ENCODE measurements around the gene MYBBP1A. TPM values are rescaled to one million over a fixed set of nuclear protein-coding genes. Genes with fewer than 3 reads are reported as not detected.

The MYBBP1A gene
- total and polyA plus RNA-seq, 2 experiments from 2014 or later = 70.7 to 213 TPM

DNA sequence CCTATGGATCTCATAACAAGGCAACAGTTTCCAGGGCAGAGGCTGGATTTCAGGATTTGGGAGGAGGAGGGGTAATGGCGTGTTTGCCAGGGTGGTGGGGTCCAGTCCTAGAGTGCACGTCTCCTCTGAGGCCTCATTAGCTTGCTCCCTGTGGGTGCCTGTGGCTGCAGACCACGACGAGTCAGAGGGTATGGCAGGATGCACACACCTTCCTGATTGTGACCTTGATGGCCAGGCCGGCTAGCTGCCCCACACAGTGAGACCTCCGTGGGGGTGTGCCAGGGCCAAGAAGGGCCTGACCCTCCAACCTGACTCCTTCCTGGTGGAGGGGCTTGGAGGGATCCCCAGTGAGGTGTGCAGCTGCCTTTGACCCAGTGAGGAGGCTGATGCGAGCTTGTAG lies 25.1 kb upstream of the MYBBP1A start (continued):
- TF ChIP-seq, protein P1, sequence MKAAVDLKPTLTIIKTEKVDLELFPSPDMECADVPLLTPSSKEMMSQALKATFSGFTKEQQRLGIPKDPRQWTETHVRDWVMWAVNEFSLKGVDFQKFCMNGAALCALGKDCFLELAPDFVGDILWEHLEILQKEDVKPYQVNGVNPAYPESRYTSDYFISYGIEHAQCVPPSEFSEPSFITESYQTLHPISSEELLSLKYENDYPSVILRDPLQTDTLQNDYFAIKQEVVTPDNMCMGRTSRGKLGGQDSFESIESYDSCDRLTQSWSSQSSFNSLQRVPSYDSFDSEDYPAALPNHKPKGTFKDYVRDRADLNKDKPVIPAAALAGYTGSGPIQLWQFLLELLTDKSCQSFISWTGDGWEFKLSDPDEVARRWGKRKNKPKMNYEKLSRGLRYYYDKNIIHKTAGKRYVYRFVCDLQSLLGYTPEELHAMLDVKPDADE (IDR thresholded peaks at IDR 0.05) = no peak
- TF ChIP-seq ZNF331 (CRISPR knock-in tag; IDR thresholded peaks at IDR 0.05; ENCODE audit: low read depth) (no peak), ZNF114 (CRISPR knock-in tag; IDR thresholded peaks at IDR 0.05) (no peak), EZH2phosphoT487 (IDR thresholded peaks at IDR 0.05; ENCODE audit: unreplicated experiment) (no peak)

DNA sequence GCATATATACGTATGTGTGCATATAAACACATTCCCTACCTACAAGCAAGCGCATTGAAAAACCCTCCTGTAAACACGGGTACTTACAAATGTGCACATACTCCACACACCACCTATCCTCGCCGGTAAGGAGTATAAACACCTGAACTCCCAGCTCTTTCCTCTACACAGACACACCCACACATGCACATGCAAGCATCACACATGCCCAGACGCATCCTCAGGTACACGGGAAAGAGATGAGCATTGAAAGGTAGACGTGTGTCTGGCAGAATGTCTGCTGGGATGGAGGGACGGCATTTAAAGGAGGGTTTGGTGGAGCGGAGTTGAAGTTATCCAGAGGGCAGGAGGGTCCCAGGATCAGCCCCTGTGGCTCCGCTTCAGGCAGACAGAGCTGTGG lies 24.5 kb upstream of the MYBBP1A start:
- H3K27me3 Mint-ChIP-seq (ENCODE audit: insufficient read depth, low read depth, poor library complexity) = peaks cover 22% of the 10 kb centered on the region
- H4K20me1 ChIP-seq (replicated peaks; ENCODE audit: insufficient read depth) = no peaks in the 10 kb centered on the region
- H3K4me2 ChIP-seq = no peak overlapping the region
- no peaks in the 10 kb centered on the region for H3K36me3 ChIP-seq (ENCODE audit: insufficient read depth)
- H3K36me3 Mint-ChIP-seq (ENCODE audit: low read depth) = peaks cover 3% of the 10 kb centered on the region; the same call in 1 of the 3 replicates
- H2AFZ ChIP-seq = no peak overlapping the region
- H3K27me3 ChIP-seq (ENCODE audit: insufficient read depth) = peaks cover 21% of the 10 kb centered on the region
- H3K9me3 Mint-ChIP-seq = peaks cover 5% of the 10 kb centered on the region; the same call in 2 of the 3 replicates
- no peaks in the 10 kb centered on the region for H3K79me2 ChIP-seq (replicated peaks; ENCODE audit: insufficient read depth)
- H3K4me1 ChIP-seq (ENCODE audit: insufficient read depth) = peaks cover 27% of the 10 kb centered on the region
- H3F3A ChIP-seq (replicated peaks; ENCODE audit: low read depth) = no peaks in the 10 kb centered on the region
- no peak overlapping the region for H3K27ac ChIP-seq (ENCODE audit: low read depth)
- DNase-seq (ENCODE audit: low spot score) = no peak
- H3K9me2 ChIP-seq (ENCODE audit: insufficient read depth) = no peaks in the 10 kb centered on the region
- no peak for ATAC-seq
- TF ChIP-seq JUNB (IDR thresholded peaks at IDR 0.05; ENCODE audit: unreplicated experiment) (no peak), NANOG (IDR thresholded peaks at IDR 0.05; ENCODE audit: borderline replicate concordance) (no peak), CREB1 (CRISPR knock-in tag; IDR thresholded peaks at IDR 0.05; ENCODE audit: low read depth) (no peak), ZNF331 (CRISPR knock-in tag; IDR thresholded peaks at IDR 0.05; ENCODE audit: low read depth) (no peak), EZH2 (IDR thresholded peaks at IDR 0.05; ENCODE audit: low read depth, unreplicated experiment) (no peak), ZNF114 (CRISPR knock-in tag; IDR thresholded peaks at IDR 0.05) (no peak)
- TF ChIP-seq, protein P2, sequence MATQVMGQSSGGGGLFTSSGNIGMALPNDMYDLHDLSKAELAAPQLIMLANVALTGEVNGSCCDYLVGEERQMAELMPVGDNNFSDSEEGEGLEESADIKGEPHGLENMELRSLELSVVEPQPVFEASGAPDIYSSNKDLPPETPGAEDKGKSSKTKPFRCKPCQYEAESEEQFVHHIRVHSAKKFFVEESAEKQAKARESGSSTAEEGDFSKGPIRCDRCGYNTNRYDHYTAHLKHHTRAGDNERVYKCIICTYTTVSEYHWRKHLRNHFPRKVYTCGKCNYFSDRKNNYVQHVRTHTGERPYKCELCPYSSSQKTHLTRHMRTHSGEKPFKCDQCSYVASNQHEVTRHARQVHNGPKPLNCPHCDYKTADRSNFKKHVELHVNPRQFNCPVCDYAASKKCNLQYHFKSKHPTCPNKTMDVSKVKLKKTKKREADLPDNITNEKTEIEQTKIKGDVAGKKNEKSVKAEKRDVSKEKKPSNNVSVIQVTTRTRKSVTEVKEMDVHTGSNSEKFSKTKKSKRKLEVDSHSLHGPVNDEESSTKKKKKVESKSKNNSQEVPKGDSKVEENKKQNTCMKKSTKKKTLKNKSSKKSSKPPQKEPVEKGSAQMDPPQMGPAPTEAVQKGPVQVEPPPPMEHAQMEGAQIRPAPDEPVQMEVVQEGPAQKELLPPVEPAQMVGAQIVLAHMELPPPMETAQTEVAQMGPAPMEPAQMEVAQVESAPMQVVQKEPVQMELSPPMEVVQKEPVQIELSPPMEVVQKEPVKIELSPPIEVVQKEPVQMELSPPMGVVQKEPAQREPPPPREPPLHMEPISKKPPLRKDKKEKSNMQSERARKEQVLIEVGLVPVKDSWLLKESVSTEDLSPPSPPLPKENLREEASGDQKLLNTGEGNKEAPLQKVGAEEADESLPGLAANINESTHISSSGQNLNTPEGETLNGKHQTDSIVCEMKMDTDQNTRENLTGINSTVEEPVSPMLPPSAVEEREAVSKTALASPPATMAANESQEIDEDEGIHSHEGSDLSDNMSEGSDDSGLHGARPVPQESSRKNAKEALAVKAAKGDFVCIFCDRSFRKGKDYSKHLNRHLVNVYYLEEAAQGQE (IDR thresholded peaks at IDR 0.05; ENCODE audit: unreplicated experiment) = no peak
- TF ChIP-seq, protein P3, sequence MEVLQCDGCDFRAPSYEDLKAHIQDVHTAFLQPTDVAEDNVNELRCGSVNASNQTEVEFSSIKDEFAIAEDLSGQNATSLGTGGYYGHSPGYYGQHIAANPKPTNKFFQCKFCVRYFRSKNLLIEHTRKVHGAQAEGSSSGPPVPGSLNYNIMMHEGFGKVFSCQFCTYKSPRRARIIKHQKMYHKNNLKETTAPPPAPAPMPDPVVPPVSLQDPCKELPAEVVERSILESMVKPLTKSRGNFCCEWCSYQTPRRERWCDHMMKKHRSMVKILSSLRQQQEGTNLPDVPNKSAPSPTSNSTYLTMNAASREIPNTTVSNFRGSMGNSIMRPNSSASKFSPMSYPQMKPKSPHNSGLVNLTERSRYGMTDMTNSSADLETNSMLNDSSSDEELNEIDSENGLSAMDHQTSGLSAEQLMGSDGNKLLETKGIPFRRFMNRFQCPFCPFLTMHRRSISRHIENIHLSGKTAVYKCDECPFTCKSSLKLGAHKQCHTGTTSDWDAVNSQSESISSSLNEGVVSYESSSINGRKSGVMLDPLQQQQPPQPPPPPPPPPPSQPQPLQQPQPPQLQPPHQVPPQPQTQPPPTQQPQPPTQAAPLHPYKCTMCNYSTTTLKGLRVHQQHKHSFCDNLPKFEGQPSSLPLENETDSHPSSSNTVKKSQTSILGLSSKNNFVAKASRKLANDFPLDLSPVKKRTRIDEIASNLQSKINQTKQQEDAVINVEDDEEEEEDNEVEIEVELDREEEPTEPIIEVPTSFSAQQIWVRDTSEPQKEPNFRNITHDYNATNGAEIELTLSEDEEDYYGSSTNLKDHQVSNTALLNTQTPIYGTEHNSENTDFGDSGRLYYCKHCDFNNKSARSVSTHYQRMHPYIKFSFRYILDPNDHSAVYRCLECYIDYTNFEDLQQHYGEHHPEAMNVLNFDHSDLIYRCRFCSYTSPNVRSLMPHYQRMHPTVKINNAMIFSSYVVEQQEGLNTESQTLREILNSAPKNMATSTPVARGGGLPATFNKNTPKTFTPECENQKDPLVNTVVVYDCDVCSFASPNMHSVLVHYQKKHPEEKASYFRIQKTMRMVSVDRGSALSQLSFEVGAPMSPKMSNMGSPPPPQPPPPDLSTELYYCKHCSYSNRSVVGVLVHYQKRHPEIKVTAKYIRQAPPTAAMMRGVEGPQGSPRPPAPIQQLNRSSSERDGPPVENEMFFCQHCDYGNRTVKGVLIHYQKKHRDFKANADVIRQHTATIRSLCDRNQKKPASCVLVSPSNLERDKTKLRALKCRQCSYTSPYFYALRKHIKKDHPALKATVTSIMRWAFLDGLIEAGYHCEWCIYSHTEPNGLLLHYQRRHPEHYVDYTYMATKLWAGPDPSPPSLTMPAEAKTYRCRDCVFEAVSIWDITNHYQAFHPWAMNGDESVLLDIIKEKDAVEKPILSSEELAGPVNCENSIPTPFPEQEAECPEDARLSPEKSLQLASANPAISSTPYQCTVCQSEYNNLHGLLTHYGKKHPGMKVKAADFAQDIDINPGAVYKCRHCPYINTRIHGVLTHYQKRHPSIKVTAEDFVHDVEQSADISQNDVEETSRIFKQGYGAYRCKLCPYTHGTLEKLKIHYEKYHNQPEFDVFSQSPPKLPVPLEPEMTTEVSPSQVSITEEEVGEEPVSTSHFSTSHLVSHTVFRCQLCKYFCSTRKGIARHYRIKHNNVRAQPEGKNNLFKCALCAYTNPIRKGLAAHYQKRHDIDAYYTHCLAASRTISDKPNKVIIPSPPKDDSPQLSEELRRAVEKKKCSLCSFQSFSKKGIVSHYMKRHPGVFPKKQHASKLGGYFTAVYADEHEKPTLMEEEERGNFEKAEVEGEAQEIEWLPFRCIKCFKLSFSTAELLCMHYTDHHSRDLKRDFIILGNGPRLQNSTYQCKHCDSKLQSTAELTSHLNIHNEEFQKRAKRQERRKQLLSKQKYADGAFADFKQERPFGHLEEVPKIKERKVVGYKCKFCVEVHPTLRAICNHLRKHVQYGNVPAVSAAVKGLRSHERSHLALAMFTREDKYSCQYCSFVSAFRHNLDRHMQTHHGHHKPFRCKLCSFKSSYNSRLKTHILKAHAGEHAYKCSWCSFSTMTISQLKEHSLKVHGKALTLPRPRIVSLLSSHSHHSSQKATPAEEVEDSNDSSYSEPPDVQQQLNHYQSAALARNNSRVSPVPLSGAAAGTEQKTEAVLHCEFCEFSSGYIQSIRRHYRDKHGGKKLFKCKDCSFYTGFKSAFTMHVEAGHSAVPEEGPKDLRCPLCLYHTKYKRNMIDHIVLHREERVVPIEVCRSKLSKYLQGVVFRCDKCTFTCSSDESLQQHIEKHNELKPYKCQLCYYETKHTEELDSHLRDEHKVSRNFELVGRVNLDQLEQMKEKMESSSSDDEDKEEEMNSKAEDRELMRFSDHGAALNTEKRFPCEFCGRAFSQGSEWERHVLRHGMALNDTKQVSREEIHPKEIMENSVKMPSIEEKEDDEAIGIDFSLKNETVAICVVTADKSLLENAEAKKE (CRISPR knock-in tag; IDR thresholded peaks at IDR 0.05) = no peak
- TF ChIP-seq, protein P1 (IDR thresholded peaks at IDR 0.05) = no peak
- TF ChIP-seq, protein P4, sequence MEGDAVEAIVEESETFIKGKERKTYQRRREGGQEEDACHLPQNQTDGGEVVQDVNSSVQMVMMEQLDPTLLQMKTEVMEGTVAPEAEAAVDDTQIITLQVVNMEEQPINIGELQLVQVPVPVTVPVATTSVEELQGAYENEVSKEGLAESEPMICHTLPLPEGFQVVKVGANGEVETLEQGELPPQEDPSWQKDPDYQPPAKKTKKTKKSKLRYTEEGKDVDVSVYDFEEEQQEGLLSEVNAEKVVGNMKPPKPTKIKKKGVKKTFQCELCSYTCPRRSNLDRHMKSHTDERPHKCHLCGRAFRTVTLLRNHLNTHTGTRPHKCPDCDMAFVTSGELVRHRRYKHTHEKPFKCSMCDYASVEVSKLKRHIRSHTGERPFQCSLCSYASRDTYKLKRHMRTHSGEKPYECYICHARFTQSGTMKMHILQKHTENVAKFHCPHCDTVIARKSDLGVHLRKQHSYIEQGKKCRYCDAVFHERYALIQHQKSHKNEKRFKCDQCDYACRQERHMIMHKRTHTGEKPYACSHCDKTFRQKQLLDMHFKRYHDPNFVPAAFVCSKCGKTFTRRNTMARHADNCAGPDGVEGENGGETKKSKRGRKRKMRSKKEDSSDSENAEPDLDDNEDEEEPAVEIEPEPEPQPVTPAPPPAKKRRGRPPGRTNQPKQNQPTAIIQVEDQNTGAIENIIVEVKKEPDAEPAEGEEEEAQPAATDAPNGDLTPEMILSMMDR (conservative IDR thresholded peaks at IDR 0.05; ENCODE audit: low read depth in 2 of 2) = no peak
- no peak overlapping the region for H3K4me3 Mint-ChIP-seq
- H3K4me1 Mint-ChIP-seq = peaks cover 41% of the 10 kb centered on the region
- H3K27ac Mint-ChIP-seq = no peak overlapping the region
- no peak overlapping the region for H3K4me3 ChIP-seq
